Immature natural killer cell (primary cell): ENCODE measurements around the gene BLCAP. TPM values are rescaled to one million over a fixed set of nuclear protein-coding genes. Genes with fewer than 3 reads are reported as not detected.

Experiments used
- DNase-seq, 3 donors: peaks; one replicate each; pipeline ENCODE4 v3.0.0; 2022; ENCODE audit warnings: mixed read lengths in 1 of 3
- H3K27ac Mint-ChIP-seq, 6 donors: one replicate each; pipeline ENCODE4 v1.8.0; 2020; ENCODE audit warnings: mixed read lengths in 6 of 6, mild to moderate bottlenecking in 5 of 6, inconsistent platforms in 4 of 6, moderate library complexity in 3 of 6
- H3K27me3 Mint-ChIP-seq, 3 donors: one replicate each; pipeline ENCODE4 v1.8.0; 2020 to 2021; ENCODE audit warnings: low read depth in 3 of 3, mild to moderate bottlenecking in 3 of 3, mixed read lengths in 3 of 3, moderate library complexity in 3 of 3, inconsistent platforms in 1 of 3
- H3K36me3 Mint-ChIP-seq, 3 donors: one replicate each; pipeline ENCODE4 v1.8.0; 2020; ENCODE audit warnings: mixed read lengths in 3 of 3, inconsistent platforms in 2 of 3, mild to moderate bottlenecking in 2 of 3
- H3K4me1 Mint-ChIP-seq, 2 donors: one replicate each; pipeline ENCODE4 v1.8.0; 2020; ENCODE audit warnings: inconsistent platforms in 2 of 2, mild to moderate bottlenecking in 2 of 2, mixed read lengths in 2 of 2, moderate library complexity in 1 of 2
- H3K4me3 Mint-ChIP-seq, 5 donors: one replicate each; pipeline ENCODE4 v1.8.0; 2020; ENCODE audit warnings: mild to moderate bottlenecking in 5 of 5, mixed read lengths in 5 of 5, inconsistent platforms in 3 of 5, moderate library complexity in 3 of 5
- H3K9me3 Mint-ChIP-seq, 6 donors: one replicate each; pipeline ENCODE4 v1.8.0; 2020; ENCODE audit warnings: mild to moderate bottlenecking in 6 of 6, mixed read lengths in 6 of 6, inconsistent platforms in 4 of 6, moderate library complexity in 3 of 6
- polyA plus RNA-seq, 3 donors: library from polyadenylated mRNA; unstranded; fragments of 300-500 nt; fragmentation: Illumina TruSeq; gene quantifications; one replicate each; pipeline ENCODE4 v1.2.3, GENCODE V29; 2021

The BLCAP gene
- polyA plus RNA-seq, 3 donors from 2014 or later: 56.1 to 64.9 (median 63.5) TPM

DNA sequence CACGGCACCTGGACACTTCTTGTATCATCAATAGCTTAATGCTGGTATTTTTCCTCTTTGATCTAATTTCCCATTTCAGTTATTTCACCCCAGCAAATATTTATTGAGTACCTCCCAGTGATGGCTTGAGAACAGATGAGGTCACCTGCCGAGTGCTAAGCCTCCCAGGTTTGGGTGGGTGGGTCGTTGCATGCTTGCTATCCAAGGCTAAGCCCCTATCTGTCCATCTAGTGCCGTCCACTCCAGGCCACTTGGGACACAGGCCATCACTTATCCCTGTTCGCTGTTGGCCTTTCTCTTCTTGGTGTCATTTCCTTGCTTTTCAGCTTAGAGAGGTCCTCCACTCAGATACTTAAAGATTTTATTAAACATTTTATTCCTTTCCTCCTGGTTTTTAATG lies 17.4 kb downstream of the BLCAP start:
- Mint-ChIP-seq H3K9me3 (no peaks in the 10 kb centered on the region), H3K4me3 (no peak overlapping the region)

DNA sequence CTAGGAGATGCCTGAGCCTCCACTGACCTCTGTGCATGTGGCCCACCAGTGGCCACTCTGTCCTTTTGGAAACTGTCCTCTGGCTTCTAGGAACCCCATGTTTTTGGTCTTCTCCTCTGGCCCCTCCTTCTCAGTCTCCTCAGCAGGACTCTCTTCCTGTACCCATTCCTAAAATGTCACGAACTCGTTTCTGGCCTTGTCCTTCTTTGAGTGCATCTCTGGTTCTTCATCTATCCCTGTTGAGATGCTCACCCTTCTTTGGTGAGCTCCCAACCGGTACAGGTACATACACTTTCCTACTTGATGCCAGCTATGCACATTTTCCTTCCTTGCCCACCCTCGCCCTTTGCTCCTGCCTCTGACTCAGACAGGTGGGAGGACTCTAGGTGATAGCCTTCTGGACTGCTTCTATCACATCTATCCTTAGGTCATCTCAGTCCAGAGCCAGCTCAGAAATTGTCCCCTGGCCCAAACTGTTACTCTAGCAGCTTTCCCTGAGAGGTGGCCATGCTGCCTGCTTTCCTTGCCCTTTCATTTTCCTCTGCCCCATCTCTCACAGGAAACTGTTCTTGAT lies 21.4 kb downstream of the BLCAP start:
- peaks cover 6 to 7% (median 6%) of the 10 kb centered on the region in 3 donors for H3K36me3 Mint-ChIP-seq
- H3K27ac Mint-ChIP-seq: peak overlapping the region in 1 of 6 donors; percentile 38
- peaks cover 0 to 2% (median 2%) of the 10 kb centered on the region in 3 donors for H3K27me3 Mint-ChIP-seq
- no peaks in the 10 kb centered on the region for H3K9me3 Mint-ChIP-seq
- peaks cover 2 to 11% of the 10 kb centered on the region in 2 donors for H3K4me1 Mint-ChIP-seq
- no peak for DNase-seq
- H3K4me3 Mint-ChIP-seq: no peak overlapping the region

More for the DNA sequence above, 17.4 kb downstream of the BLCAP start:
- peaks cover 0 to 2% (median 0%) of the 10 kb centered on the region in 3 donors for H3K27me3 Mint-ChIP-seq
- peaks cover 6 to 14% (median 8%) of the 10 kb centered on the region in 3 donors for H3K36me3 Mint-ChIP-seq
- H3K27ac Mint-ChIP-seq: no peak overlapping the region
- peaks cover 2 to 24% of the 10 kb centered on the region in 2 donors for H3K4me1 Mint-ChIP-seq
- no peak for DNase-seq

DNA sequence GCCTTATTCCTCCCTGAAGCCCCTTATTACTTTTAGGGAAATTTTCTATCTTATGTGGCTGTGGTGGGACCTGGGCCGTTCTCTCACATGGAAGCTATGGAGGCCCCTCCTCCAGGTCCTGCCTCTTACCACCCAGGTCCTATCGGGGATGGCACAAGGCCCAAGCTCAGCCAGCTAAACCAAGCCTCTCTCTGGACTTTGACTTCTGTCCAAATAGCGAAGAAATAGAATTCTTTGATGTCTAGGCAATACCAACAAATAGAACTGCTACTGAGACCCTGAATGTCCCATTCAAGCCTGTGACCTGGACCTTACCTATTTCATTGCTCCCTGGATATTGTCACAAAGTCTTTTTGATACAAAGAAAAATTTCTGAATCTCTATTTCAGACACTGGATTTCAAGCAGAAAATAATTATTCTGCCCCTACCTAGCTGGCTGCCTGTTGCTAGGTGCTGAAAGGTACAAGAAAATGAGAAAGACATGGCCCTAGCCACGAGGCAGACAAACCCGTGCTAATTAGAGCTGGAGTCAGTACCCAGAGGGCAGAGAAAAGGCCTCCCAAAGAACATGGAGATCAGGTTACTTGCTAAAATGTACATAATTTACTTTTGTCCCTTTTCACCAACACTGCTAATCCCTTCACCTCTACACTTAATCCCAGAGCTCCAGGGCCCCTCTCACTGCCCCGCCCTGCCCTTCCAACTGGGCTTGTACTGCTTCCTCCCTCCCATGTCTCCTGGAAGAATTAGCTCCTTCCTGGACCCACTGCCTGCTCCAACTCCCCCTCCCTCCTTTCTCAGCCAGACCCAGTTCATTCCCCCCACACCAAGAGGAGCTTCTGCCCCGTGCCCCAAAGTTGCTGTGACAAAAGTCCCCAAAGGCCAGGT lies 22.2 kb downstream of the BLCAP start:
- H3K27me3 Mint-ChIP-seq: peaks cover 0 to 2% (median 2%) of the 10 kb centered on the region in 3 donors
- no peaks in the 10 kb centered on the region for H3K9me3 Mint-ChIP-seq
- peaks cover 0 to 4% (median 0%) of the 10 kb centered on the region in 3 donors for H3K36me3 Mint-ChIP-seq
- peak overlapping the region in 1 of 6 donors; percentile 38 for H3K27ac Mint-ChIP-seq
- DNase-seq: no peak
- H3K4me3 Mint-ChIP-seq: no peak overlapping the region
- H3K4me1 Mint-ChIP-seq: peaks cover under 1 to 4% of the 10 kb centered on the region in 2 donors

DNA sequence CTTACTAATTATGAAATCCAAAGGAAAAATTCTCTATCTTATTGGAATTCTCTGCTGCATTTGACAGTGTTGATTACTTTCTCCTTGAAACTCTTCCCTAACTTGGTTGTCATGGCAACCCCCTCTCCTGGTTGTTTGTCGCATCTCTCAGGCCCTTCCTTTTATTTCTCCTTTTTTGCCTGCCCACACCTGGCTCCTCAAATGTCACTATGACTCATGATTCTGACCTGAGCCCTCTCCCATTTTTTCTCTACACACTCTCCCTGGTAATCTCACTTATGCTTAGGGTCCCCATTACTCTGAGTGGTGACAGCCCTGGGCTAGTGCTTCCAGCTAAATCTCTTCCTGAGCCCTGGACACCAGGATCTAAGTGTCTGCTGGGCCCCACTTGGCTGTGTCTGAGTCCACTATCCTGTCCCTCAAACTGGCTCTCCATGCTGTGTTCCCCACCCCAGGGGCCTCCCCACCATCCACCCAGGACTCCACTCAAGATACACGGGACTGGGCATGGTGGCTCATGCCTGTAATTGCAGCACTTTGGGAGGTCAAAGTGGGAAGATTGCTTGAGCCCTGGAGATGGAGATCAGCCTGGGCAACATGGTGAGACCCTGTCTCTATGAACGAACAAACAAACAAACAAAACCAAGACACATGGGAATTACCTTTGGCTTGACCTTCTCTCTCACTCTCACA lies 23.1 kb downstream of the BLCAP start:
- no peak overlapping the region for H3K27ac Mint-ChIP-seq
- no peaks in the 10 kb centered on the region for H3K4me1 Mint-ChIP-seq
- no peaks in the 10 kb centered on the region for H3K36me3 Mint-ChIP-seq
- peaks cover 0 to 2% (median 2%) of the 10 kb centered on the region in 3 donors for H3K27me3 Mint-ChIP-seq
- DNase-seq: no peak
- H3K4me3 Mint-ChIP-seq: no peak overlapping the region
- no peaks in the 10 kb centered on the region for H3K9me3 Mint-ChIP-seq

DNA sequence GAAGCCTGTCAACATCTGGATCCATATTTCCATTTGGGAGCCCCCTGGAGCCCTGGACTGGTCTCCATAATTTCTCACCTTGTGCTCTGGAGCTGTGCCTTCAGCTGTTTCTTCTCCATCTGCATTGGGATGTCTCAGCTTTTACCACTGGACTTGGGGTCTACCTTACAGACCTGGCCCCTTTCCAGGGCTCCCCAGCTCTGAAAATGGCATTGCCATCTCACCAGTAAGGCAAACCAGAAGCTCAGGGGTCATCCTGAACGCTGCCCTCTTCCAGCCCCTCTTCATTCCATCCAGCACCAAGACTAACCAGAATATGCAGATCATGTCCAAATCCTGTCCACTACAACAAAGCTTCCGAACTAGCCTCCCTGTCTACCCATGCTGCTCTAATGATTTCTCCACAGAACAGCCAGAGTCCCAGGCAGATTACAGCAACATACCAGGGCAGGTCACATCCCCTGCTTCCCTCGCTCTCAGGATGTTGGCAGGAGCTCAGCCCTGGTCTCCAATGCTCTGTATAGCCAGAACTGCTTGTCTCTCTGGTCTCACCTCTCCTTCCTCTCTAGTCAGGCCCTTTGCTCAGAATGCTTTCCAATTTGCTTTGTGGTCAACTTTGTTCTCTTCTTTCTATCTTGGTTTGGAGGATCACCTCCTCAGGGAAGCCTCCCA lies 24.3 kb downstream of the BLCAP start:
- no peaks in the 10 kb centered on the region for H3K4me1 Mint-ChIP-seq
- peaks cover 0 to 2% (median 0%) of the 10 kb centered on the region in 3 donors for H3K27me3 Mint-ChIP-seq
- no peak overlapping the region for H3K4me3 Mint-ChIP-seq
- no peak overlapping the region for H3K27ac Mint-ChIP-seq
- no peaks in the 10 kb centered on the region for H3K9me3 Mint-ChIP-seq
- DNase-seq: no peak
- H3K36me3 Mint-ChIP-seq: peaks cover 0 to 5% (median 0%) of the 10 kb centered on the region in 3 donors

DNA sequence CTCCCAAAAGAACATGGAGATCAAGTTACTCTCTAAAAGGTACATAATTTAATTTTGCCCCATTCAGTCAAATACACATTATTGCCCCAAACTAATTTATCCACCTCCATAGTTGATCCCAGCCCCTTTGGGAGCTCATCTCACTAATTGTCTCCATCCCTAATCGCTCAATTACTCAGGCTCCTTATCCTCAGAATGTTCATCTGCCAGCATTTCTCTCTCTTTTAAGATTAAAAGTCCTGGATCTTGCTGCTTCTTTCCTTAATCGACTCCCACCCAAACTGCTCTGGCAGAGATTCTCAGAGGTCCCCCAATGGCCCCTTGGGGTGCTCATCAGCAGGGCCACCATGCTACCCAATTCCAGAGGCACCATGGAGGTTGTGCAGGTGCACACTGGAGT lies 25.0 kb downstream of the BLCAP start:
- H3K27me3 Mint-ChIP-seq: peaks cover 0 to 2% (median 0%) of the 10 kb centered on the region in 3 donors
- no peak overlapping the region for H3K4me3 Mint-ChIP-seq
- no peaks in the 10 kb centered on the region for H3K4me1 Mint-ChIP-seq
- H3K9me3 Mint-ChIP-seq: no peaks in the 10 kb centered on the region
- no peak overlapping the region for H3K27ac Mint-ChIP-seq
- no peak for DNase-seq
- H3K36me3 Mint-ChIP-seq: peaks cover 0 to 8% (median 0%) of the 10 kb centered on the region in 3 donors

DNA sequence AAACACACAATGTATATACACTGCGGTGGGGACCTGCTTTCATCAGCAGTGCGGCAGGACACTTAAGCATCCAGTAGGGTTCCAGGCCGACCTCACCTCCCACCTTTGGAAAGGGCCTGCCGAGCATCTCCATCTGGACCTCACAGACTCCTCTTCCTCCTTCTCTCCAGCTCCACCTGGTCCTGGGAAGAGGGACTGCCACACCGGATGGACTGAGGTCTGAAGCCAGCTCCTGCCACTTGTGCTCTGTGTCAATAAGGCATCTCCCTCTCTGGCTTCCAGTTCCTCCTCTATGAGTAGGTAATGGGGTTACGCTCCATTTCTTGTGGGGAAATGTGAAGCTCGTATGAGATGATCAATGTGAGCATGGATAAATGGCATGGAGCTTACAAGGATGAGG lies 25.7 kb downstream of the BLCAP start:
- Mint-ChIP-seq H3K36me3 (peaks cover 0 to 8% (median 0%) of the 10 kb centered on the region in 3 donors), H3K4me1 (no peaks in the 10 kb centered on the region), H3K9me3 (no peaks in the 10 kb centered on the region), H3K27ac (no peak overlapping the region), H3K27me3 (peaks cover 0 to 2% (median 0%) of the 10 kb centered on the region in 3 donors), H3K4me3 (no peak overlapping the region)
- no peak for DNase-seq

DNA sequence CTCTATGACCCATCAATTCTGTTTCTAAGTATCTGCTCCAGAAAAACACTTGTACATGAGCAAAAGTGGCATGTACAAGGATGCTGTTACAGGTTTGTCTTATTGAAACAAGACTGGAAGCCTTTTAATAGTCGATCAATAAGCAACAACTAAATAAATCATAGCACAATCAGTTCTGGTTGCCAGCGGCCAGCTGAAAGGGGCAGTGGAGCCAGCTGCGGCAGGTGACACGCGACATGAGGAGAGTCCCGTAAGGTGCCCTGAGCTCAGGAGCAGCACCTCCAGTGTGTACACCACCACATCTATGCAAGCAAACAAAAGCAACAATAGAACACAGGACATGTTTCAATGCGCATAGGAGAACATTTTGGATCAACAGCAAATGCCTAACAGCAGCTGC lies 27.4 kb downstream of the BLCAP start:
- H3K36me3 Mint-ChIP-seq: peaks cover 0 to 8% (median 3%) of the 10 kb centered on the region in 3 donors
- H3K9me3 Mint-ChIP-seq: no peaks in the 10 kb centered on the region
- H3K27me3 Mint-ChIP-seq: peaks cover 0 to 2% (median 1%) of the 10 kb centered on the region in 3 donors
- H3K4me1 Mint-ChIP-seq: no peaks in the 10 kb centered on the region
- H3K4me3 Mint-ChIP-seq: no peak overlapping the region
- DNase-seq: no peak
- H3K27ac Mint-ChIP-seq: no peak overlapping the region

DNA sequence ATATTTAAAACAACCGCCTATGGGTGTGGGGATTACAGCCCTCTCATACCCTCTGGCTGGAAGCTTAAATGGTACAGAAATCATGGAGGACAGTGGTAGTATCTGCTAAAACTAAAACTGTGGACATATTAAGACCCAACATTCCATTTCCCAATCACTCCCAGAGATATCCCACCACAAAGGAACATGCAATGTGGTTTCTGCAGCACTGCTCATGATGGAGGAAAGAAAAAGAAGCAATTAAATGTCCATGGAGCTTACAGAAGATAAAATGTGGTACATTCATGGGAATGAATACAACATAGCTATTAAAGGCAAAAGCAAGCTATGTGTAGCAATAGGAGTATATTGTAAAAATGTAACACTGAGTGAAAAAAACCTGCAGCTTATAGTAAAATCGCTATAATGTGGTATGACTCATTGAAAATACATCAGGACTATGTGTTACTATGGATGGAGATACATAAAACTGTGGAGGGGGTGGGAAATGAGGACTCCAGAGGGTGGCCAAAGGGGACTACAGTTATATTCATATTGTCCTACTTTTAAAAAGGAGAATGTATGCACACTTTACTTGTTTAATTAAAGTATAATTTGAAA lies 29.5 kb downstream of the BLCAP start:
- Mint-ChIP-seq H3K9me3 (no peaks in the 10 kb centered on the region), H3K36me3 (peaks cover 0 to 19% (median 3%) of the 10 kb centered on the region in 3 donors), H3K27me3 (peaks cover 0 to 4% (median 1%) of the 10 kb centered on the region in 3 donors), H3K27ac (no peak overlapping the region), H3K4me3 (no peak overlapping the region), H3K4me1 (no peaks in the 10 kb centered on the region)
- no peak for DNase-seq

DNA sequence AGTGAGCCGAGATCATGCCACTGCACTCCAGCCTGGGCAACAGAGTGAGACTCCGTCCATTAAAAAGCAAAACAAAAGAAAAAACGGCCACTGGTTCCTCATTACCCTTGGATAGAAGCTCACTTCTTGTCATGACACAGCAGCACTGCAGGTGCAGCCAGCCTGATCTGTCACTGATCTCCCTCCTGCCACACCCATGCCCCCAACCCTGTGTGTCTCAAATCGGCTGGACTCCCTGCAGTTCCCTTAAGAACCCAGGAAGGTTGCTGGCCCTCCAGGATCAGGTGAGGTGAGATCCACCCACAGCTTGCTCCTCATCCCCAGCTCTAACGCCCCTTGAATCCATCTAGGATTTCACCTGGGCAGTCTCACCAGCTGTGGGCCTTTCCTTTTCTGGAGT lies 32.9 kb downstream of the BLCAP start:
- DNase-seq: no peak
- H3K27ac Mint-ChIP-seq: no peak overlapping the region
- H3K27me3 Mint-ChIP-seq: peaks cover 0 to 4% (median 2%) of the 10 kb centered on the region in 3 donors
- H3K36me3 Mint-ChIP-seq: peaks cover 9 to 19% (median 12%) of the 10 kb centered on the region in 3 donors
- no peak overlapping the region for H3K4me3 Mint-ChIP-seq
- no peaks in the 10 kb centered on the region for H3K9me3 Mint-ChIP-seq
- no peaks in the 10 kb centered on the region for H3K4me1 Mint-ChIP-seq

DNA sequence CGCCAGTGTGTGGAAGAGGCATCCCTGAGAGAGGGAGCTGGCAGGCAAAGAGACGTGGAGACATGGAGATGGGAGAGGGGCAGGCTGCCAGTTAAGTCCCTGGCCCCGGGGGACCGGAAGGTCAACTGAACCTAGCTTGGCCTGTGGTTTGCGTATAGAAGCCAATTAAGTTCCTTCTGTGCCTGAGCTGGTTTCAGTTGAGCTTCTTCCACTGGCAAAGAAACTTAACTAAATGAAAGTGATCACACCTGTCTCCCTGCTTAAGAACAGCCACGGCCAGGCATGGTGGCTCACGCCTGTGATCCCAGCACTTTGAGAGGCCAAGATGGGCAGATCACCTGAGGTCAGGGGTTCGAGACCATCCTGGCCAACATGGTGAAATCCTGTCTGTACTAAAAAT lies 33.4 kb downstream of the BLCAP start:
- Mint-ChIP-seq H3K9me3 (no peaks in the 10 kb centered on the region), H3K4me1 (no peaks in the 10 kb centered on the region), H3K4me3 (no peak overlapping the region), H3K36me3 (peaks cover 9 to 19% (median 12%) of the 10 kb centered on the region in 3 donors), H3K27me3 (peaks cover 0 to 4% (median 2%) of the 10 kb centered on the region in 3 donors), H3K27ac (no peak overlapping the region)
- DNase-seq: no peak

DNA sequence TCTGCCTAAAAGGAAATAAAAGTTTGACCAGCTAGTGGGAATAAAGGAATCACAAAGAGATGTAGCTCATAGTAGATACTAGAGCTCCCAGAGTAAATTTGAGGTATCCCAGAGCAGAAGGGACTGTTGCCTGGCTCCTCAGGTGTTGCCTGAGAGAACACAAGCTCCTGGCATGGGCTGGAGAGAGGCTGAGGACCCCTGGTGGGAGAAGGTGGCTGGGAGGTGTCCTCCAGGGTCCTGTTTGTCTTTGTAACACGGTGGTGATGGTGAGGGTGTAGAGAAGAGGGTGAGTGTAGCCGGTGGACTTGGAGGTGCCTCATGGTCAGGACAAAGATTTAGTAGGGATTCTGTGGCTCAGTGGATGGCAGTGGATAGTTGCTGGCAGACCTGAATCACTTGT lies 34.7 kb downstream of the BLCAP start:
- Mint-ChIP-seq H3K9me3 (no peaks in the 10 kb centered on the region), H3K27me3 (peaks cover 0 to 4% (median 2%) of the 10 kb centered on the region in 3 donors), H3K4me1 (no peaks in the 10 kb centered on the region), H3K27ac (peak overlapping the region in 1 of 6 donors; percentile 47), H3K36me3 (peaks cover 9 to 14% (median 12%) of the 10 kb centered on the region in 3 donors), H3K4me3 (no peak overlapping the region)
- no peak for DNase-seq

DNA sequence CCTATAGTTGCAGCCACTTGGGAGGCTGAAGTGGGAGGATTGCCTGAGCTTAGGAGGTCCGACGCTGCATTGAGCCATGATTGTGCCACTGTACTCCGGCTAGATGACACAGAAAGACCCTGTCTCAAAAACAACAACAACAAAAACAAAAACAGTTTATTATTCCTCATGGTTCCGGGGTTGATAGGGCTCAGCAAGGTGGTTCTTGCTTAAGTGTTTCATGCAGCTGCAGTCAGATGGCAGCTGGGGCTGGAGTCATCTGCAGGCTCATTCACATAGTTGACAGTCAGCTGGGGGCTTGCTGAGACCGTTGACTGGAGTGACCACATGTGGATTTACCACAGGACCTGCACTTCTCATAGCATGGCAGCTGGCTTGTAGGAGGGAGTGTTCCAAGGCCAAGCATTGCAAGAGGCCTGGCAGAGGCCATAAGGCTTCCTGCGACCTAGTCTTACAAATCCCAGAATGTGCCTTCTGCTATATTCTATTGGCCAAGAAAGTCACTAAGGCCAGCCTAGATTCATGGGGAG lies 35.5 kb downstream of the BLCAP start:
- Mint-ChIP-seq H3K27me3 (peaks cover 0 to 4% (median 2%) of the 10 kb centered on the region in 3 donors), H3K27ac (no peak overlapping the region), H3K9me3 (no peaks in the 10 kb centered on the region), H3K4me3 (no peak overlapping the region), H3K4me1 (no peaks in the 10 kb centered on the region), H3K36me3 (peaks cover 9 to 14% (median 12%) of the 10 kb centered on the region in 3 donors)
- DNase-seq: no peak
